Measurements from ENCODE around the gene DDX31. TPM values are rescaled to one million over a fixed set of nuclear protein-coding genes. Genes with fewer than 3 reads are reported as not detected.

Gene DDX31
- total RNA-seq, 2 donors from 2014 or later, result 7.6 to 19.7 TPM

GRCh38 chr9:132632413-132633129 is 37.2 kb downstream of the DDX31 start:
- DNase-seq (ENCODE audit: low spot score), result no peak
- H3K4me3 ChIP-seq, result no peak overlapping the region
- no peaks in the 10 kb centered on the region for H3K4me1 ChIP-seq (ENCODE audit: control insufficient read depth in 1 of 2, low read depth in 2 of 2)
- H3K36me3 ChIP-seq, result peaks cover 35% of the 10 kb centered on the region
- H3K27me3 ChIP-seq (replicated peaks; ENCODE audit: insufficient read depth), result no peaks in the 10 kb centered on the region
- TF ChIP-seq CTCF (IDR thresholded peaks at IDR 0.05), result no peak
- no peak overlapping the region for H3K27ac ChIP-seq
- H3K9me3 ChIP-seq, result no peaks in the 10 kb centered on the region
- no peak for ATAC-seq (ENCODE audit: insufficient number of reproducible peaks, low FRiP score, low read depth)

- no peak for TF ChIP-seq CTCF (IDR thresholded peaks at IDR 0.05)
- Histone ChIP-seq H3K36me3 (peaks cover 35% of the 10 kb centered on the region), H3K27ac (no peak overlapping the region), H3K4me1 (ENCODE audit: control insufficient read depth in 1 of 2, low read depth in 2 of 2) (no peaks in the 10 kb centered on the region), H3K4me3 (no peak overlapping the region), H3K9me3 (no peaks in the 10 kb centered on the region), H3K27me3 (replicated peaks; ENCODE audit: insufficient read depth) (no peaks in the 10 kb centered on the region)
- no peak for DNase-seq (ENCODE audit: low spot score)
- ATAC-seq (ENCODE audit: insufficient number of reproducible peaks, low FRiP score, low read depth), result no peak
Observed at GRCh38 chr9:132631685-132632084, 38.1 kb downstream of the DDX31 start.

- Histone ChIP-seq H3K36me3 (peaks cover 35% of the 10 kb centered on the region), H3K9me3 (no peaks in the 10 kb centered on the region), H3K27ac (no peak overlapping the region), H3K27me3 (replicated peaks; ENCODE audit: insufficient read depth) (no peaks in the 10 kb centered on the region), H3K4me1 (ENCODE audit: control insufficient read depth in 1 of 2, low read depth in 2 of 2) (no peaks in the 10 kb centered on the region), H3K4me3 (no peak overlapping the region)
- no peak for TF ChIP-seq CTCF (IDR thresholded peaks at IDR 0.05)
- DNase-seq (ENCODE audit: low spot score) (no peak), ATAC-seq (ENCODE audit: insufficient number of reproducible peaks, low FRiP score, low read depth) (no peak)
Observed at GRCh38 chr9:132631280-132631679, 38.5 kb downstream of the DDX31 start.

GRCh38 chr9:132630811-132631210 is 39.0 kb downstream of the DDX31 start:
- DNase-seq (ENCODE audit: low spot score), result no peak
- TF ChIP-seq CTCF (IDR thresholded peaks at IDR 0.05), result no peak

GRCh38 chr9:132630116-132630515 is 39.7 kb downstream of the DDX31 start:
- peaks cover 40% of the 10 kb centered on the region for H3K36me3 ChIP-seq
- no peak overlapping the region for H3K27ac ChIP-seq
- H3K4me1 ChIP-seq (ENCODE audit: control insufficient read depth in 1 of 2, low read depth in 2 of 2), result no peaks in the 10 kb centered on the region
- H3K4me3 ChIP-seq, result no peak overlapping the region
- H3K9me3 ChIP-seq, result no peaks in the 10 kb centered on the region
- DNase-seq (ENCODE audit: low spot score), result no peak
- no peak for TF ChIP-seq CTCF (IDR thresholded peaks at IDR 0.05)
- no peak for ATAC-seq (ENCODE audit: insufficient number of reproducible peaks, low FRiP score, low read depth)
- no peaks in the 10 kb centered on the region for H3K27me3 ChIP-seq (replicated peaks; ENCODE audit: insufficient read depth)

More at GRCh38 chr9:132630811-132631210, 39.0 kb downstream of the DDX31 start:
- Histone ChIP-seq H3K27ac (no peak overlapping the region), H3K27me3 (replicated peaks; ENCODE audit: insufficient read depth) (no peaks in the 10 kb centered on the region), H3K4me1 (ENCODE audit: control insufficient read depth in 1 of 2, low read depth in 2 of 2) (no peaks in the 10 kb centered on the region), H3K9me3 (no peaks in the 10 kb centered on the region), H3K36me3 (peaks cover 35% of the 10 kb centered on the region), H3K4me3 (no peak overlapping the region)
- no peak for ATAC-seq (ENCODE audit: insufficient number of reproducible peaks, low FRiP score, low read depth)
